ENCODE measurements around the gene EPN2. TPM values are rescaled to one million over a fixed set of nuclear protein-coding genes. Genes with fewer than 3 reads are reported as not detected.

Gene EPN2
- total and polyA plus RNA-seq, 7 donors: 11.6 to 36.0 (median 25.3) TPM

DNA sequence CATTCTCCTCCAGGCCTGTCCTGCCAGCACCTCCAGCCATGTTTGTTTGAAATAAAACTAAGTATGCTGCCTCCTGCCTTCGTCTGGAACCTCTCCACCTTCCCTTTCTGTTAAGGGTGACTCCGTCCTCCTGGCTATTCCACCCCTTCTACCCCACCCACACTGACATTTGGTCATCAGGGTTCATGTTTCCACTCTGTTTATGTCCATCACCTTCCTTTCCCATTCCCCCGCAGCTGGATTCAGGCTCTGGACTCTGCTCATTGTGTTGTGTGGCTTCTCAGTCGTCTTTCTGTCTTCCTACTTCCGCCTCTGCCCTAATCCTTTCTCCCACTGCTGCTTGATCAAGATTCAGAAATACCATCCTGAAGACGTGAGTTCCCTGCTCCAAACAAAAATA lies 28.6 kb downstream of the EPN2 start:
- intact Hi-C loops (cut with DNase I): no loop called here
- ATAC-seq: peak; percentile 42 to 54 (median 45)
- TF ChIP-seq, protein P1, sequence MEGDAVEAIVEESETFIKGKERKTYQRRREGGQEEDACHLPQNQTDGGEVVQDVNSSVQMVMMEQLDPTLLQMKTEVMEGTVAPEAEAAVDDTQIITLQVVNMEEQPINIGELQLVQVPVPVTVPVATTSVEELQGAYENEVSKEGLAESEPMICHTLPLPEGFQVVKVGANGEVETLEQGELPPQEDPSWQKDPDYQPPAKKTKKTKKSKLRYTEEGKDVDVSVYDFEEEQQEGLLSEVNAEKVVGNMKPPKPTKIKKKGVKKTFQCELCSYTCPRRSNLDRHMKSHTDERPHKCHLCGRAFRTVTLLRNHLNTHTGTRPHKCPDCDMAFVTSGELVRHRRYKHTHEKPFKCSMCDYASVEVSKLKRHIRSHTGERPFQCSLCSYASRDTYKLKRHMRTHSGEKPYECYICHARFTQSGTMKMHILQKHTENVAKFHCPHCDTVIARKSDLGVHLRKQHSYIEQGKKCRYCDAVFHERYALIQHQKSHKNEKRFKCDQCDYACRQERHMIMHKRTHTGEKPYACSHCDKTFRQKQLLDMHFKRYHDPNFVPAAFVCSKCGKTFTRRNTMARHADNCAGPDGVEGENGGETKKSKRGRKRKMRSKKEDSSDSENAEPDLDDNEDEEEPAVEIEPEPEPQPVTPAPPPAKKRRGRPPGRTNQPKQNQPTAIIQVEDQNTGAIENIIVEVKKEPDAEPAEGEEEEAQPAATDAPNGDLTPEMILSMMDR (IDR thresholded peaks at IDR 0.05): no peak
- 38 to 61% (median 52%) methylated on average over 6 of the region's 6 CpGs for WGBS, 3 donors
- Histone ChIP-seq H3K4me3 (peak overlapping the region; percentile 13), H3K27ac (peak overlapping the region; percentile 78), H3K27me3 (ENCODE audit: insufficient read depth in 3 of 3, low read length in 2 of 3) (no peaks in the 10 kb centered on the region), H3K9me3 (no peaks in the 10 kb centered on the region), H3K4me1 (peaks cover 68% of the 10 kb centered on the region), H3K36me3 (ENCODE audit: insufficient read depth in 1 of 2, low read depth in 1 of 2) (no peaks in the 10 kb centered on the region)
- DNase-seq: no peak

DNA sequence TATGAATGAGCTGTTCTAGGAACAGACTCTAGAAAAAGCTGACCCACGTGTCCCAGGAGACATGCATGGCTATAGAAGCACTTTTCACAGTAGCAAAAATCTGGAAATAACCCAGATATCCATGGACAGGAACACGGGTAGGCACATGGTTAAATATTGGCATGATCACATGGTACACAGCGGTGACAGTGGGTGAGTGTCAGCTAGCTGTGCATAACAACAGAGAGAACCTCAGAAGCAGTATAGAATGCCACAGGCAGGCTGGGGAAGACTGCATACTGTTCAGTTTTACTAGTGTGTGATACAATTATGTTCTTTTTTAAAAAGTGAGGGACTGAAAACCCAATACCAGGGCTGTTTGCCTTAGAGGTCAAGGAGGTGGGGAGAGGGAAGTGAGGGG lies 31.4 kb downstream of the EPN2 start:
- no peaks in the 10 kb centered on the region for H3K36me3 ChIP-seq (ENCODE audit: insufficient read depth in 1 of 2, low read depth in 1 of 2)
- H3K27me3 ChIP-seq (ENCODE audit: insufficient read depth in 3 of 3, low read length in 2 of 3): no peaks in the 10 kb centered on the region
- WGBS, 3 donors: 34 to 57% (median 41%) methylated on average over 3 of the region's 3 CpGs
- TF ChIP-seq, protein P1 (IDR thresholded peaks at IDR 0.05): no peak
- peaks cover 75% of the 10 kb centered on the region for H3K4me1 ChIP-seq
- H3K4me3 ChIP-seq: no peak overlapping the region
- intact Hi-C loops (cut with DNase I): no loop called here
- no peak for DNase-seq
- ATAC-seq: no peak
- H3K27ac ChIP-seq: peak overlapping the region; percentile 27
- H3K9me3 ChIP-seq: no peaks in the 10 kb centered on the region

GRCh38 chr17:19269106-19269505 lies 31.9 kb downstream of the EPN2 start:
- WGBS, 3 donors: 53 to 58% (median 57%) methylated on average over 1 of the region's 1 CpG
- Histone ChIP-seq H3K36me3 (ENCODE audit: insufficient read depth in 1 of 2, low read depth in 1 of 2) (no peaks in the 10 kb centered on the region), H3K4me1 (peaks cover 70% of the 10 kb centered on the region), H3K27me3 (ENCODE audit: insufficient read depth in 3 of 3, low read length in 2 of 3) (no peaks in the 10 kb centered on the region), H3K27ac (peak overlapping the region; percentile 27), H3K9me3 (no peaks in the 10 kb centered on the region), H3K4me3 (no peak overlapping the region)
- TF ChIP-seq, protein P1 (IDR thresholded peaks at IDR 0.05): no peak
- ATAC-seq: no peak
- intact Hi-C loops (cut with DNase I): no loop called here
- no peak for DNase-seq

GRCh38 chr17:19269641-19270040 lies 32.5 kb downstream of the EPN2 start:
- no peaks in the 10 kb centered on the region for H3K9me3 ChIP-seq
- peak overlapping the region; percentile 27 for H3K27ac ChIP-seq
- no peak for DNase-seq
- TF ChIP-seq, protein P1 (IDR thresholded peaks at IDR 0.05): no peak
- WGBS, 3 donors: 49 to 55% (median 50%) methylated on average over 3 of the region's 3 CpGs
- intact Hi-C loops (cut with DNase I): no loop called here
- no peak for ATAC-seq
- peaks cover 65% of the 10 kb centered on the region for H3K4me1 ChIP-seq
- H3K27me3 ChIP-seq (ENCODE audit: insufficient read depth in 3 of 3, low read length in 2 of 3): no peaks in the 10 kb centered on the region
- no peaks in the 10 kb centered on the region for H3K36me3 ChIP-seq (ENCODE audit: insufficient read depth in 1 of 2, low read depth in 1 of 2)
- H3K4me3 ChIP-seq: no peak overlapping the region

- Histone ChIP-seq H3K4me3 (no peak overlapping the region), H3K36me3 (ENCODE audit: insufficient read depth in 1 of 2, low read depth in 1 of 2) (no peaks in the 10 kb centered on the region), H3K4me1 (peaks cover 58% of the 10 kb centered on the region), H3K27ac (no peak overlapping the region), H3K27me3 (ENCODE audit: insufficient read depth in 3 of 3, low read length in 2 of 3) (no peaks in the 10 kb centered on the region), H3K9me3 (no peaks in the 10 kb centered on the region)
- TF ChIP-seq, protein P1 (IDR thresholded peaks at IDR 0.05): no peak
- ATAC-seq (no peak), DNase-seq (no peak)
- intact Hi-C loops (cut with DNase I): no loop called here
- 62 to 75% (median 73%) methylated on average over 3 of the region's 3 CpGs for WGBS, 3 donors
Measured at GRCh38 chr17:19270347-19270703, 33.2 kb downstream of the EPN2 start.

All from psoas muscle (tissue), 8 donors.